ENCODE measurements around the gene HLA-DMA. TPM values are rescaled to one million over a fixed set of nuclear protein-coding genes. Genes with fewer than 3 reads are reported as not detected.

HLA-DMA gene
- total RNA-seq, 3 donors from 2014 or later = 12.4 to 48.5 (median 27.7) TPM

- peaks cover 5% of the 10 kb centered on the region for H3K4me1 ChIP-seq (ENCODE audit: low read depth)
- ATAC-seq = no peak
- no peaks in the 10 kb centered on the region for H3K9me3 ChIP-seq
- no peak for DNase-seq
- intact Hi-C loops (cut with DNase I, micrococcal nuclease) = loop anchor here in 1 of 2 donors (10.0 kb wide), 1 partner anchor 46 kb away; no protein-coding TSS in a partner anchor
- TF ChIP-seq CTCF (IDR thresholded peaks at IDR 0.05) = no peak
- H3K4me3 ChIP-seq = no peak overlapping the region
- H3K36me3 ChIP-seq (ENCODE audit: low read depth) = no peaks in the 10 kb centered on the region
These were observed 14.4 kb downstream of the HLA-DMA start for GRCh38 chr6:32938494-32938893.

- no peak overlapping the region for H3K4me3 ChIP-seq
- TF ChIP-seq CTCF (IDR thresholded peaks at IDR 0.05) = no peak
- intact Hi-C loops (cut with DNase I, micrococcal nuclease) = loop anchor here in 1 of 2 donors (10.0 kb wide), 1 partner anchor 48 kb away; no protein-coding TSS in a partner anchor
- no peaks in the 10 kb centered on the region for H3K36me3 ChIP-seq (ENCODE audit: low read depth)
- DNase-seq (no peak), ATAC-seq (no peak)
- peaks cover 5% of the 10 kb centered on the region for H3K4me1 ChIP-seq (ENCODE audit: low read depth)
- no peaks in the 10 kb centered on the region for H3K9me3 ChIP-seq
These were observed 15.7 kb downstream of the HLA-DMA start for GRCh38 chr6:32937230-32937633.

GRCh38 chr6:32936239-32937152 lies 16.4 kb downstream of the HLA-DMA start:
- ATAC-seq = no peak
- H3K4me3 ChIP-seq = no peak overlapping the region
- no peak for DNase-seq
- H3K9me3 ChIP-seq = no peaks in the 10 kb centered on the region
- TF ChIP-seq CTCF (IDR thresholded peaks at IDR 0.05) = no peak
- peaks cover 5% of the 10 kb centered on the region for H3K4me1 ChIP-seq (ENCODE audit: low read depth)
- no peaks in the 10 kb centered on the region for H3K36me3 ChIP-seq (ENCODE audit: low read depth)
- intact Hi-C loops (cut with DNase I, micrococcal nuclease) = loop anchor here in 1 of 2 donors (10.0 kb wide), 1 partner anchor 48 kb away; no protein-coding TSS in a partner anchor

DNA sequence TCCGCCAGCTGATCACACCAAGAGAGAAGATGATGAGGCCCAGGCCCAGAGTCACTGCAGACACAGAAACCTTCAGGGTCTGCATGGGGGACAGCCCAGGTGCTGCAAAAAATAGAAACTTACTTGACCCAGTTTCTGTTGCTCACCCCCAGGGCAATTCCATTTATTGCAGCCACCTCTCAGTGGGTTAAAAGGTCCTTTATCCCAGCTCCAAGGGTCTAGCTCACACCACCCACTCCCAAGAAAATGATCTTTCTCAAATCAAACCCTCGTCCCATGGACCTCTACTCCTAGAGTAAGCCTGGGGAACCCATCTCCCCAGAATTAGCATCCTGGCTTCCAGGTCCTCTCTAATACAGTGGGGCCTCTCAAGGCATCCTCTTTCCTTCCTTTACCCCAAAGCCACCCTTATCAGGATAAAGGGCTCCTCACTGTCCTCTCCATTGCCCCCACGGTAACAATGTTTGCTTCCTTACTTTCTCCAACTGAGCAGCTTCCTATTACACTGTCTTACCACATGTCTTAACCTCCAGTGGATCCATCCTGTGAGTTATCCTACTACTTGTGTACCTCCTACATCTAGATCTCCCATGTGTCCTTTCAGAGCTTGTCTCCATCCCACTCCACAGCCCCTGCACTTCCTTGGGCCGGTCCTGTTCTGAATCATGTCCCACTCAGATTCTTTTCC lies 17.2 kb downstream of the HLA-DMA start:
- no peaks in the 10 kb centered on the region for H3K36me3 ChIP-seq (ENCODE audit: low read depth)
- intact Hi-C loops (cut with DNase I, micrococcal nuclease) = loop anchor here (2.0 to 10.0 kb wide), 2 partner anchors 49 kb away; no protein-coding TSS in a partner anchor
- DNase-seq (no peak), ATAC-seq (no peak)
- no peaks in the 10 kb centered on the region for H3K9me3 ChIP-seq
- H3K4me3 ChIP-seq = no peak overlapping the region
- H3K4me1 ChIP-seq (ENCODE audit: low read depth) = peaks cover 5% of the 10 kb centered on the region
- TF ChIP-seq CTCF (IDR thresholded peaks at IDR 0.05) = no peak

GRCh38 chr6:32933661-32934085 lies 19.2 kb downstream of the HLA-DMA start:
- peak; percentile 89 for ATAC-seq
- no peaks in the 10 kb centered on the region for H3K9me3 ChIP-seq
- peak; percentile 63 to 96 (median 80) for DNase-seq
- H3K4me1 ChIP-seq (ENCODE audit: low read depth) = no peaks in the 10 kb centered on the region
- intact Hi-C loops (cut with DNase I, micrococcal nuclease) = loop anchor here (2.0 to 10.0 kb wide), 2 partner anchors 51 kb away; no protein-coding TSS in a partner anchor
- peak; percentile 66 for TF ChIP-seq CTCF (IDR thresholded peaks at IDR 0.05)
- H3K36me3 ChIP-seq (ENCODE audit: low read depth) = no peaks in the 10 kb centered on the region
- H3K4me3 ChIP-seq = no peak overlapping the region
